NCI-H187 treated with DMSO at 0.1 percent for 48 hours (cell line): ENCODE results near the gene MMEL1.
"Not testable (repeated sequence)": the region's sequence is repeated elsewhere in the genome, so short reads cannot be mapped to it uniquely, and the experiment has no call there.

Experiments
- DNase-seq: peaks from one replicate; lab custom pipeline; 2025; lab: John Stamatoyannopoulos, UW

MMEL1 gene, protein sequence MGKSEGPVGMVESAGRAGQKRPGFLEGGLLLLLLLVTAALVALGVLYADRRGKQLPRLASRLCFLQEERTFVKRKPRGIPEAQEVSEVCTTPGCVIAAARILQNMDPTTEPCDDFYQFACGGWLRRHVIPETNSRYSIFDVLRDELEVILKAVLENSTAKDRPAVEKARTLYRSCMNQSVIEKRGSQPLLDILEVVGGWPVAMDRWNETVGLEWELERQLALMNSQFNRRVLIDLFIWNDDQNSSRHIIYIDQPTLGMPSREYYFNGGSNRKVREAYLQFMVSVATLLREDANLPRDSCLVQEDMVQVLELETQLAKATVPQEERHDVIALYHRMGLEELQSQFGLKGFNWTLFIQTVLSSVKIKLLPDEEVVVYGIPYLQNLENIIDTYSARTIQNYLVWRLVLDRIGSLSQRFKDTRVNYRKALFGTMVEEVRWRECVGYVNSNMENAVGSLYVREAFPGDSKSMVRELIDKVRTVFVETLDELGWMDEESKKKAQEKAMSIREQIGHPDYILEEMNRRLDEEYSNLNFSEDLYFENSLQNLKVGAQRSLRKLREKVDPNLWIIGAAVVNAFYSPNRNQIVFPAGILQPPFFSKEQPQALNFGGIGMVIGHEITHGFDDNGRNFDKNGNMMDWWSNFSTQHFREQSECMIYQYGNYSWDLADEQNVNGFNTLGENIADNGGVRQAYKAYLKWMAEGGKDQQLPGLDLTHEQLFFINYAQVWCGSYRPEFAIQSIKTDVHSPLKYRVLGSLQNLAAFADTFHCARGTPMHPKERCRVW

DNA sequence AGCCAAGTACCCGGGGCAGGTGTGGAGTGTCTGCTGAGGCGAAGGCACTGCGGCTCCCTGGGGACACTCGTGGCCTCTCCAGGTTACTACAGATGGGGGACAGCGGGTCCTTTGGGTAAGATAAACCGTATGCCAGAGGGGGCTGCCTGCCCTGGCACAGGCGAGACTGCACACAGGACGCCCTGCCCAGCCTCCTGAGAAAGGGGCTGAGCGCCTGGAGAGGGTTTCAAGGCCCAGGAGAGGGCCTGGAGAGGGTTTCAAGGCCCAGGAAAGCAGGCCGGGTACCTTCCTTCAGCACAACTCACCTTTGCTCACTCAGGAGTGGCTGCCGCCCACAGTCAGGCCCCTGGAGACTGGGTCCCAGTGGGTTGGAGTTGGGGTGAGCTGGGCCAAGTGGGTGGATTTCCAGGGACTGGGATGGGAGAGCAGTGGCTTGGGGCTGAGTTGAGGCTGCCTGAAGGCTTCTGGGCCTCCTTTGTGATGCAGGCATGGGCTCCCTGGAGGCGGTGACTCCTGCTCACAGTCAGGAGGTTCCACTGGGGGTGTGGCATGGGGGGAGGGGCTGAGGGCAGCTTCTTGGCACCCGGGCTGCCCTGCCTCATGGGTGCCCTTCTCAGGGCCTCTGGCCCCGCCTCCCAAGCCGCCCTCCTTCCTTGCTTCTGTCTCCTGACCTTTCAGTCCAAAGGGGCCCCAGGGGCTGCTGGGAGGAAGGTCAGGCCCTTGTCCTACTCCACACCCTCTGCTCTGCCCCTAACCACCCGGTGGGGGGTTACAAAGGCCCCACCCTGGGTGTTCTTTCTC, at the start of gene MMEL1:
TSS of gene MMEL1 (minus strand) at position 456 of the 801 bp plus-strand sequence. CDS start 3,532 bp downstream, outside the sequence.
- DNase-seq: no peak

GRCh38 chr1:2676726-2677125, 43.9 kb upstream of the MMEL1 start:
- DNase-seq: not testable (repeated sequence)

DNA sequence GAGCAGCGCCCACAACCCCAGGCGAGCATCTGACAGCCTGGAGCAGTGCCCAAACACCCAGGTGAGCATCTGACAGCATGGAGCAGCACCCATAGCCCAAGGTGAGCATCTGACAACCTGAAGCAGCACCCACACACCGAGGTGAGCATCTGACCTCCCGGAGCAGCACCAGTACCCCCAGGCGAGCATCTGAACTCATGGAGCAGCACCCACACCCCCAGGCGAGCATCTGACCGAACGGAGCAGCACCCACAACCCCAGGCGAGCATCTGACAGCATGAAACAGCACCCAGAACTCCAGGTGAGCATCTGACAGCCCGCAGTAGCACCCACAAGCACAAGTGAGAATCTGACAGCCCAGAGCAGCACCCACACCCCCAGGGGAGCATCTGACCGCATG, 38.8 kb upstream of the MMEL1 start:
- DNase-seq: not testable (repeated sequence)

DNA sequence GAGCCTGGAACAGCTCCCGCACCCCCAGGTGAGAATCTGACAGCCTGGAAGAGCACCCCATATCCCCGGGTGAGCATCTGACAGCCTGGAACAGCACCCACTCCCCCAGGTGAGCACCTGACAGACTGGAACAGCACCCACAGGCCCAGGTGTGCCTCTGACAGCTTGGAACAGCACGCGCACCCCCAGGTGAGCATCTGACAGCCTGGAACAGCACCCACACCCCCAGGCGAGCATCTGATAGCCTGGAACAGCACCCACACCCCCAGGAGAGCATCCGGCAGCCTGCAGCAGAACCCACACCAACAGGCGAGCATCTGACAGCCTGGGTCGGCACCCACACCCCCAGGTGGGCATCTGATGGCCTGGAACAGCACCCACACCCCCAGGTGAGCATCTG, 27.0 kb upstream of the MMEL1 start:
- not testable (repeated sequence) for DNase-seq

GRCh38 chr1:2657909-2658308, 25.1 kb upstream of the MMEL1 start:
- DNase-seq: not testable (repeated sequence)

DNA sequence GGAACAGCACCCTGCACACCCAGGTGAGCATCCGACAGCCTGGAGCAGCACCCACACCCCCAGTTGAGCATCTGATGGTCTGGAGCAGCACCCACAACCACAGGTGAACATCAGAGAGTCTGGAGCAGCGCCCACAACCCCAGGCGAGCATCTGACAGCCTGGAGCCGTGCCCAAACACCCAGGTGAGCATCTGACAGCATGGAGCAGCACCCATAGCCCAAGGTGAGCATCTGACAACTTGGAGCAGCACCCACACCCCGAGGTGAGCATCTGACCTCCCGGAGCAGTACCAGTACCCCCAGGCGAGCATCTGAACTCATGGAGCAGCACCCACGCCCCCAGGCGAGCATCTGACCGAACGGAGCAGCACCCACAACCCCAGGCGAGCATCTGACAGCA, 24.3 kb upstream of the MMEL1 start:
- DNase-seq: not testable (repeated sequence)

GRCh38 chr1:2655598-2656434, 23.0 kb upstream of the MMEL1 start:
- not testable (repeated sequence) for DNase-seq

- not testable (repeated sequence) for DNase-seq
Measured at GRCh38 chr1:2654443-2654948, 21.7 kb upstream of the MMEL1 start.

DNA sequence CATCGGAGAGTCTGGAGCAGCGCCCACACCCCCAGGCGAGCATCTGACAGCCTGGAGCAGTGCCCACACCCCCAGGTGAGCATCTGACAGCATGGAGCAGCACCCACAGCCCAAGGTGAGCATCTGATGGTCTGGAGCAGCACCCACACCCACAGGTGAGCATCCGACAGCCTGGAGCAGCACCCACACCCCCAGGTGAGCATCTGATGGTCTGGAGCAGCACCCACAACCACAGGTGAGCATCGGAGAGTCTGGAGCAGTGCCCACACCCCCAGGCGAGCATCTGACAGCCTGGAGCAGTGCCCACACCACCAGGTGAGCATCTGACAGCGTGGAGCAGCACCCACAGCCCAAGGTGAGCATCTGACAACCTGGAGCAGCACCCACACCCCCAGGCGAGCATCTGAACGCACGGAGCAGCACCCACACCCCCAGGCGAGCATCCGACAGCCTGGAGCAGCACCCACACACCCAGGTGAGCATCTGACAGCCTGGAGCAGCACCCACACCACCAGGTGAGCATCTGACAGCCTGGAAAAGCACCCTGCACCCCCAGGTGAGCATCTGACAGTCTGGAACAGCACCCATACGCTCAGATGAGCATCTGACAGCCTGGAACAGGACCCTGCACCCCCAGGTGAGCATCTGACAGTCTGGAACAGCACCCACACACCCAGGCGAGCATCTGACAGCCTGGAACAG, 21.1 kb upstream of the MMEL1 start:
- not testable (repeated sequence) for DNase-seq

- DNase-seq: not testable (repeated sequence)
Measured at GRCh38 chr1:2652926-2653571, 20.2 kb upstream of the MMEL1 start.

DNA sequence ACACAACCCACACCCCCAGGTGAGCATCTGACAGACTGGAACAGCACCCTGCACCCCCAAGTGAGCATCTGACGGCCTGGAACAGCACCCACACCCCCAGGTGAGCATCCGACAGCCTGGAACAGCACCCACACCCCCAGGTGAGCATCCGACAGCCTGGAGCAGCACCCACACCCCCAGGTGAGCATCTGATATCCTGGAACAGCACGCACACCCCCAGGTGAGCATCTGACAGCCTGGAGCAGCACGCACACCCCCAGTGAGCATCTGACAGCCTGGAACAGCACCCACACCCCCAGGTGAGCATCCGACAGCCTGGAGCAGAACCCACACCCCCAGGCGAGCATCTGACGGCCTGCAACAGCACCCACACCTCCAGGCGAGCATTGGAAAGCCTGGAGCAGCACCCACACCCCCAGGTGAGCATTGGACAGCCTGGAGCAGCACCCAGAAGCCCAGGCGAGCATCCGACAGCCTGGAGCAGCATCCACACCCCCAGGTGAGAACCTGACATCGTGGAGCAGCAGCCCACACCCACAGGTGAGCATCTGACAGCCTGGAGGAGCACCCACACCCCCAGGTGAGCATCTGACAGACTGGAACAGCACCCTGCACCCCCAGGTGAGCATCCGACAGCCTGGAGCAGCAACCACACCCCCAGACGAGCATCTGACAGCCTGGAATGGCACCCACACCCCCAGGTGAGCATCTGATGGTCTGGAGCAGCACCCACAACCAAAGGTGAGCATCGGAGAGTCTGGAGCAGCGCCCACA, 19.5 kb upstream of the MMEL1 start:
- not testable (repeated sequence) for DNase-seq

- DNase-seq: no peak
Measured at GRCh38 chr1:2650967-2651645, 18.3 kb upstream of the MMEL1 start.

GRCh38 chr1:2646837-2647236, 14.0 kb upstream of the MMEL1 start:
- no peak for DNase-seq

DNA sequence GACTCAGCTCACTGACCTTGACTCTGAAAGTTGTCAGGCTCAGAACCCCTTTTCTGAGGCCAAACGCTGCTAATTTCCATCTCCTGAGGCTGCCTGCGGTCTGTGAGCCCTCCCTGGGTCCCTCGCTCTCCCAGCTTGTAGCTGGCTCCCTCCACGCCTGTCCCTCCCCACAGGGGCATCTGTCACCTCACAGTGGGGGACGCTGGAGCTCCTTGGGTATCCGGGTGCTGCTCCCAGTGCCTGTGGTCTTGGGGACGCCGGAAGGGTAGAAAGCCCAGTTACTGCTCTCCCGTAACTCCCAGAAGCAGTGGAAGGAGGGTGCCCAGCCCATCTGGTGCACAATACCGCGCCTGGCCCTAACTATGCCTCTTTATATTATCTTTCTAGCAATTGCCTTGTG, 13.0 kb upstream of the MMEL1 start:
- DNase-seq: no peak

- no peak for DNase-seq
Measured at GRCh38 chr1:2645143-2645542, 12.3 kb upstream of the MMEL1 start.

GRCh38 chr1:2644591-2645101, 11.8 kb upstream of the MMEL1 start:
- DNase-seq: no peak

GRCh38 chr1:2644171-2644570, 11.4 kb upstream of the MMEL1 start:
- no peak for DNase-seq

GRCh38 chr1:2643414-2644077, 10.7 kb upstream of the MMEL1 start:
- DNase-seq: no peak
